Ascending aorta (tissue), 2 donors: ENCODE results near the gene HINFP. TPM values are rescaled to one million over a fixed set of nuclear protein-coding genes. Genes with fewer than 3 reads are reported as not detected.
A peak's percentile ranks its signal among the peaks of the same experiment; 100 is the strongest.

Experiments
- DNase-seq, 2 donors: peaks; one replicate each; pipeline ENCODE4 v3.0.0-alpha.2; 2019; ENCODE audit warnings: low spot score in 2 of 2
- H3K27ac ChIP-seq, 2 donors: fragments of 200-600 bp; sonication (generic); one replicate each; pipeline ENCODE4 v1.5.1; 2016 to 2017; ENCODE audit warnings: mild to moderate bottlenecking in 1 of 2
- H3K27me3 ChIP-seq: fragments of 200-600 bp; sonication (generic); one replicate; pipeline ENCODE4 v1.5.1; 2017
- H3K36me3 ChIP-seq, 2 donors: fragments of 200-600 bp; sonication (generic); one replicate each; pipeline ENCODE4 v1.5.1; 2016
- H3K4me1 ChIP-seq, 2 donors: fragments of 200-600 bp; sonication (generic); one replicate each; pipeline ENCODE4 v1.5.1; 2016 to 2017; ENCODE audit warnings: mild to moderate bottlenecking in 1 of 2
- H3K4me3 ChIP-seq, 2 donors: fragments of 200-600 bp; sonication (generic); one replicate each; pipeline ENCODE4 v1.5.1; 2016 to 2017; ENCODE audit warnings: mild to moderate bottlenecking in 1 of 2
- H3K9me3 ChIP-seq, 2 donors: fragments of 200-600 bp; sonication (generic); one replicate each; pipeline ENCODE4 v1.5.1; 2016
- CTCF ChIP-seq, 3 experiments: fragments of 200-600 bp in 2 of 3; fragments of 450-650 bp in 1 of 3; sonication (generic) in 2 of 3; IDR thresholded peaks; one replicate each; pipeline ENCODE4 v1.5.1; 2016 to 2019; ENCODE audit warnings: antibody characterized with exemption in 3 of 3, mild to moderate bottlenecking in 1 of 3, moderate library complexity in 1 of 3
- intact Hi-C: fragments of 100-400 bp; cut with DNase I; formaldehyde crosslinking; loops from one replicate; pipeline ENCODE4 v1.15.1; 2023
- total RNA-seq: library from RNA; depleted of rRNA; stranded (reverse); fragments of >200 nt; gene quantifications from one replicate; pipeline ENCODE4 v1.1.0, GENCODE V29; 2016

HINFP gene
- 36.5 TPM for total RNA-seq

- intact Hi-C loops = loop anchor here (1.0 to 5.0 kb wide), 5 partner anchors 14 to 54 kb away; partner anchors contain the start of genes C2CD2L, HMBS and VPS11
- Histone ChIP-seq H3K36me3 (peaks cover 3 to 10% of the 10 kb centered on the region in 2 donors), H3K27me3 (no peaks in the 10 kb centered on the region), H3K4me3 (peak within 1 kb of the TSS; percentile 85 to 93), H3K9me3 (no peaks in the 10 kb centered on the region), H3K4me1 (peaks cover 6 to 13% of the 10 kb centered on the region in 2 donors), H3K27ac (peak within 1 kb of the TSS; percentile 71 to 74)
- DNase-seq = peak; percentile 98 to 100
- TF ChIP-seq CTCF (IDR thresholded peaks at IDR 0.05) = no peak
These were observed at the start of gene HINFP for GRCh38 chr11:119121008-119121810. TSS of gene HINFP (plus strand) at chr11:119121580. CDS start at chr11:119126945, 5,365 bp downstream.

- H3K4me3 ChIP-seq = no peak overlapping the region
- peaks cover 83 to 97% of the 10 kb centered on the region in 2 donors for H3K36me3 ChIP-seq
- intact Hi-C loops = no loop called here
- TF ChIP-seq CTCF (IDR thresholded peaks at IDR 0.05) = no peak
- H3K27me3 ChIP-seq = no peaks in the 10 kb centered on the region
- no peak overlapping the region for H3K27ac ChIP-seq
- DNase-seq = no peak
- no peaks in the 10 kb centered on the region for H3K9me3 ChIP-seq
- H3K4me1 ChIP-seq = no peaks in the 10 kb centered on the region
These were observed 43.5 kb upstream of the HINFP start for GRCh38 chr11:119077839-119078238.

- no peak overlapping the region for H3K27ac ChIP-seq
- intact Hi-C loops = no loop called here
- DNase-seq = no peak
- no peaks in the 10 kb centered on the region for H3K4me1 ChIP-seq
- H3K27me3 ChIP-seq = no peaks in the 10 kb centered on the region
- no peaks in the 10 kb centered on the region for H3K9me3 ChIP-seq
- TF ChIP-seq CTCF (IDR thresholded peaks at IDR 0.05) = no peak
- H3K4me3 ChIP-seq = no peak overlapping the region
- peaks cover 73 to 87% of the 10 kb centered on the region in 2 donors for H3K36me3 ChIP-seq
These were observed 42.5 kb upstream of the HINFP start for GRCh38 chr11:119078675-119079420.

GRCh38 chr11:119081682-119082260 lies 39.6 kb upstream of the HINFP start:
- H3K9me3 ChIP-seq = no peaks in the 10 kb centered on the region
- peaks cover 47 to 59% of the 10 kb centered on the region in 2 donors for H3K36me3 ChIP-seq
- DNase-seq = no peak
- TF ChIP-seq CTCF (IDR thresholded peaks at IDR 0.05) = no peak
- intact Hi-C loops = loop anchor here (10.0 kb wide), 1 partner anchor 507 kb away; the partner anchor contains the start of gene ARCN1
- H3K4me3 ChIP-seq = no peak overlapping the region
- no peaks in the 10 kb centered on the region for H3K27me3 ChIP-seq
- peaks cover 3 to 11% of the 10 kb centered on the region in 2 donors for H3K4me1 ChIP-seq
- no peak overlapping the region for H3K27ac ChIP-seq

- peak within 1 kb of the TSS; percentile 85 to 90 for H3K27ac ChIP-seq
- peaks cover 17 to 28% of the 10 kb centered on the region in 2 donors for H3K36me3 ChIP-seq
- peak within 1 kb of the TSS; percentile 77 to 92 for H3K4me3 ChIP-seq
- H3K27me3 ChIP-seq = no peaks in the 10 kb centered on the region
- peak; percentile 80 to 98 for DNase-seq
- H3K4me1 ChIP-seq = peaks cover 3 to 11% of the 10 kb centered on the region in 2 donors
- intact Hi-C loops = loop anchor here (1.0 to 10.0 kb wide), 6 partner anchors 10 to 510 kb away; partner anchors contain the start of genes ARCN1, HINFP, HYOU1 and VPS11
- no peaks in the 10 kb centered on the region for H3K9me3 ChIP-seq
- no peak for TF ChIP-seq CTCF (IDR thresholded peaks at IDR 0.05)
These were observed 36.5 kb upstream of the HINFP start, which contains the start of gene HMBS for GRCh38 chr11:119084663-119085436. TSS of gene HMBS (plus strand) at chr11:119084881. CDS start at chr11:119085034, 153 bp downstream.
